NCI-H128 (cell line): Measurements from ENCODE around the gene CDK5RAP1.
"Not testable (repeated sequence)": the region's sequence is repeated elsewhere in the genome, so short reads cannot be mapped to it uniquely, and the experiment has no call there.

Experiments
- DNase-seq: peaks from one replicate; lab custom pipeline; 2025; ENCODE audit not compliant: unreplicated experiment; lab: John Stamatoyannopoulos, UW

Gene CDK5RAP1, protein sequence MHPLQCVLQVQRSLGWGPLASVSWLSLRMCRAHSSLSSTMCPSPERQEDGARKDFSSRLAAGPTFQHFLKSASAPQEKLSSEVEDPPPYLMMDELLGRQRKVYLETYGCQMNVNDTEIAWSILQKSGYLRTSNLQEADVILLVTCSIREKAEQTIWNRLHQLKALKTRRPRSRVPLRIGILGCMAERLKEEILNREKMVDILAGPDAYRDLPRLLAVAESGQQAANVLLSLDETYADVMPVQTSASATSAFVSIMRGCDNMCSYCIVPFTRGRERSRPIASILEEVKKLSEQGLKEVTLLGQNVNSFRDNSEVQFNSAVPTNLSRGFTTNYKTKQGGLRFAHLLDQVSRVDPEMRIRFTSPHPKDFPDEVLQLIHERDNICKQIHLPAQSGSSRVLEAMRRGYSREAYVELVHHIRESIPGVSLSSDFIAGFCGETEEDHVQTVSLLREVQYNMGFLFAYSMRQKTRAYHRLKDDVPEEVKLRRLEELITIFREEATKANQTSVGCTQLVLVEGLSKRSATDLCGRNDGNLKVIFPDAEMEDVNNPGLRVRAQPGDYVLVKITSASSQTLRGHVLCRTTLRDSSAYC

DNA sequence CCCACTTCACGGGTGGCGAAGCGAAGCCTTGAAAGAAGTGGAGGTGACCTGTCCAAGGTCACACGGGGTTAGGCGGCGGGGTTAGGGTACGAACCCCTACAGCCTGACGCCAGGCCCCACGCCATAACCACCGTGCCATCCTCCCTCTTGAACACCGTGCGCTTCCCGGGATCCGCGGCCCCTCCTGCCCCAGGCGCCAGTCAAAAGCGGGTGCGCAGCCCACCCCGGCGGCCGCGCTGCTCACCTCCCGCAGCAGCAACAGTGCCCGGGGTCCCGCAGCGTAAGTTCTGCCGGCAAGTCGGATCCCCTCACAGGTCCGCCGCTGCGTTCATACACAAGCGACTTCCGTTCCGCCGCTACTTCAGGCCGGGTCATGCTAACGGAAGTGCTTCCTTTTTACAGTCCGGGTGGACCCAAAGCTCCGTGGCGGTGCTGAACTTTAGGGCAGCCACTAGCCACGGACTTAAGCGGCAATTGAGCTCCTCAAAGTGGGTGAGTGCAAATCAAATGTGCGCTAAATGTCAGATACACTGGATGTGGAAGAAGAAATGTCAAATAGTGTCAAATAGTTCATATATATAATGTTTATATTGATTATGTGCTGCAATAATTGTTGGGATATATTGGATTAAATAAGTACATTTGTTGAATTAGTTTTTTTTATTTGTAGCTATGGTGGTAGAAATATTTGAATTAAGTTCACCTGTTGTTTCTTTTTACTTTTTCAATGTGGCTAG is at the start of gene CDK5RAP1:
Gene CDK5RAP1, minus strand, starts transcription at position 336 of the 737 bp plus-strand sequence. CDS start 4,455 bp downstream, outside the sequence.
- peak; percentile 81 for DNase-seq

DNA sequence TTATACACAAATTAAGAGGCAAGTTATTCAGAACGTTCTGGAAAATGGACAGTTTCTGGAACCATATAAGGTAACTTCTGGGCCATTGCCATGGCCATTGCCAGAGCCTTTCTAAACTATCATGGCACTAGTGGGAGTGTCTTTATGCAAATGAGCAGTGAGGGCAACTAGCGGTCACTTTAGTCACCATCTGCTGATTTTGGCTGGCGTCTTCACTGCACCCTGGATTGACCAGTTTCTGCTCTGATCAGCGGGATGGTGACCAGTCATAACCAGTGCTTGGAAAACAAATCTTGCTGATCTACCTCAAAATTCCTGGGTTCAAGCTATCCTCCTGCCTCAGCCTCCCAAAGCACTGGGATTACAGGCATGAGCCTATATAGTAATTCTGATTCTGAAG is 49.5 kb upstream of the CDK5RAP1 start:
- DNase-seq: no peak

DNA sequence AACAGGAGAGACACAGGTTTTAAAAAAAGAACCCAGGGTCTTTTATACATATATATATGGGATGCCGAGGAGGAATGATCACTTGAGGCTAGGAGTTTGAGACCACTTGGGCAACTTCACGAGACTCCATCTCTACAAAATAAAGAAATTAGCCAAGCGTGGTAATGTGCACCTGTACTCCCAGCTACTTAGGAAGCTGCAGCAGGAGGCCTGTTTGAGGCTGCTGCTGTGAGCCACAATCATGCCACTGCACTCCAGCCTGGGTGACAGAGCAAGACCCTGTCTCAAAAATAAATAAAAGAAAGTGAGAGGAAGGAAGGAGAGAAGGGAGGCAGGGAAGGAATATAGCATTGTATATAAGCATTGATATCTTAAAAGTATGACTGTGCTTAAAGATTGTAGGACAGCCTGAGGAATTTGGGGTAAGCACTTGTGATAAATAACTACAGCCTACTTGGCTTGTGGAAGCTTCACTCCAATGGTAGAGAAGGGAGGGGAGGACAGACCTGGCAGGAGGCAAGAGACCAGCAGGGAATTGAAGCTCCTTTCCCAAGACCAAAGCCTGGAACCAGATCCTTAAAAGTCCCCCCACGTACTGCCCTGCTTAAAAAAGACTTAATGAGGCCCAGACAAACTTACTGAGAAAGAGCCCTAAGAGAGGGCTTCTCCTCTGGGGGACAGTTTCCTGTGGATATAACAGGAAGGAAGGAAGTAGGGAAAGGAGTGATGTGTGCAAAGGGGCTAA is 44.7 kb upstream of the CDK5RAP1 start:
- no peak for DNase-seq

DNA sequence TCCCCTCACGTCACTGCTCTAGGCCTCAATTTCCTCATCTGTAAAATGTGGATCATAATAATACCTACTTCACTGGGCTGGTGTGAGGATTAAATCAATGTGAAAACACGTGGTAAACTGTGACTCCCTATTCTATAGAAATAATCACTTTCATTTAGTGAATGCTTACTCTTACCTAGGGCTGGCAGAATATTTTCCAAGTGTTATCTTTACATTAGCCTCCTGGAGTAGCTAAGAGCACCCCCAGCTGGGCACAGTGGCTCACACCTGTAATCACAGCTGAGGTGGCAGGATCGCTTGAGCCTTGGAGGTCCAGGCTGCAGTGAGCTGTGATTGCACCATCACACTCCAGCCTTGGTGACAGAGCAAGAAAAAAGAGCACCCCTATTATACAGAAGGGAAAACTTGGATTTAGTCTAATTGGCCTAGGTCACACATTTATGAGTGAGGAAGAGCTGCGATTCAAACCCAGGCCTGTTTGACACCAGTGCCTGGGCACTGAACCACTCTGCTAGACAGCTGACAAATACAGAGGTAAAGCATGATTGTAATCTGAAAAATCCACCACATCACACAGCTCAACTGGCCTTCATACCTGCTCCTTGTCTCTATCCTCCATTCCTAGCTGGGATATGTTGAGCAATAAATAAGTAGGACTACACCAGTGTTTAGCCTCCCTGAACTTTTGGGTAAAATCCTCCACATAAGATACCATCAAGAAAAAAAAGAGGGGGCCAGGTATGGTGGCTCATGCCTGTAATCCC is 43.7 kb upstream of the CDK5RAP1 start:
- DNase-seq: no peak

DNA sequence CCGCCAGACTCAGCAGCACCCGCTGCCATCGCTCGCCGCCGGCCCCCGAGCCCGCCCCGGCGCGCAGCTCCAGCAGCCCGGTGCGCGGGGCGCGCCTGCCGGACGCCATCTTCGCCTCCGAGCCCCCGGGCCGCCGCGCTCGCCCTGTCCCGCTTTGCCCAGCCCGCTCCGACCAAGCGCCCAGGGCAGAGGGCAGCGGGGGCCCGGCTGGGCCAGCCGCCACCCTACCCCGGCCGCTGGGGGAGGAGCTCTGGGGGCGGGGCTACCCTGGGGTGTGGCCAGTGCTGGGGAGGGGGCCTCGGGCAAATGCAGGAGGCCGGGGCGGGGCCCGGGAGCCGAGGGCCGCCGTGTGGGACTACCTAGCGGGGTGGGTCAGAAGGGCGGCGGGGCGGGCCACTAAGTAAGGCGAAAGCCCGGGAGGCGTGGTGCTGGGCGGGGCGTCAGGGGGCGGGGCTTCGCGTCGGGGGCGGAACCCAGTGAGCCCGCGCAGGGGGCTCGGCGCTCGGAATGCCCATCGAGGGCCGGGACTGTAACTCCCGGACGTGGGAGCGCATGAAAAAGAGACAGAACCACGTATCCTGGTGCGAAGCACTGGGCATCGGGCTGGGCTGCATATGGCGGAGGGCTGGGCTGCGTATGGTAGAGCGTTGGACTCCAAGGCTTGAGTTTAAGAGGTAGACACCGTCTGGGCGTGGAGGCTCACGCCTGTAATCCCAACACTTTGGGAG is 42.4 kb upstream of the CDK5RAP1 start, which contains the start of gene SNTA1:
Gene SNTA1, minus strand, starts transcription at position 252 of the 728 bp plus-strand sequence. Its CDS starts 143 bp downstream, at position 109.
- peak; percentile 64 for DNase-seq

DNA sequence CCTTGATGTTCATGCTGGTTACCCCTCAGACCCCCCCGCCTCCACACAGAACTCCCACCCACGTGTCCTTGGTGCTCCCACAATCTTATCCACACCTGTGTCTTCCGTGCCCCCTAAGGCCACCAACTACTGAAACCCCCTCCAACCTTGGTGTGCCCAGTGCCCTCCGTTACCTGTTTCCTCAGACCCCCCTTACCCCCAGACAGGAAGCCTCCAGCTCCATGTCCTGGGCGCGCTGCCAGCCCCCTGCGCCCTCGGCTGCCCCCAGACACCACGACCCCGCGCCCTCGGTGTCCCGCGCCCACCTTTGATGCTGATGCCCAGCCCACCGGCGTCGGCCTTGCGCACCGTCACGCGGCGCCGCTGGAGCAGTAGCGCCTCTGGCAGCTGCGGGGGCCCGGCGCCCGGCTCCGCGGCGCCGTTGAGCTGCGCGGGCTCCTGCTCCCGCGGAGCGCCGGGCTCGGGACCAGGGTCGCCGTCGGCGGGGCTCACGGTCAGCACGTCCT is 41.7 kb upstream of the CDK5RAP1 start:
- no peak for DNase-seq

DNA sequence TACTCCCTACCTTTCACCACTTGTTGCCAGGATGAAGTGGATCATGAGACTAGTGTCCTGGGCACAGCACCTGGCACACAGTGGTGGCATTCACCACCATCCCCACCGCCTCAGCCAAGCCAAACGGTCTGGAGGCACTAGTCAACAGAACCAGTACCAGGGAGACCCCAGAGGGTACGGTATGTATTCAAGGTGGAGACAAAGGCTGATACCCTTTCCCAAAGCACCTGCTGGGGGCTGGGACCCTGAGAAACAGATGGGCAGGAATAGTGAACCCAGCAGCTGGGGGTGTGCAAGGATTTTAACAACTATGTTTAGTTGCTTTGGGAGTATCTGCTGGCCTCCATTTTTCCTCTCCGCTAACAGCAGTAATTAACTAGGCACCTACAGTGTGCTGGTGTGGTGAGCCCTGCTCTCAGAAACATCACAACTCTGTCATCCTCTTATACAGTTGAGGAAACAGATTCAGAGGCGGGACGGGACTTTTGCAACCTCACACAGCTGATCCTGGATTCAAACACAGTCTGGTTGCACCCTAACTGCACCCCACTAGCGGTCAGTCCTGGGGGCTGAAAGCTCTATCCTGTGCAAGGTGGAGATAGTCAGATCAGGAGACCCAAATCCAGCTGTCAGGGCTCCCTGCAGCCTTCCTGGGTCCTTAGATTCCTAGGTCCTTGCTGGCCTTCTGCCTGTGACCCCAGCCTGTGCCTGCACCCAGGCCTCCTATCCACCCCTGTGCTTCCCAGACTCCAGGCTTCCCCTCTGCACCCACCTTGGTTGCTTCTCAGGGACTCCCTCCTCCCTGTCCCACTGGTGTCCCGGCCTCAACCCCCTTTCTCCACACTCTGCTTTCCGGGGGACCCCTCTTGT is 41.1 kb upstream of the CDK5RAP1 start:
- DNase-seq: no peak

DNA sequence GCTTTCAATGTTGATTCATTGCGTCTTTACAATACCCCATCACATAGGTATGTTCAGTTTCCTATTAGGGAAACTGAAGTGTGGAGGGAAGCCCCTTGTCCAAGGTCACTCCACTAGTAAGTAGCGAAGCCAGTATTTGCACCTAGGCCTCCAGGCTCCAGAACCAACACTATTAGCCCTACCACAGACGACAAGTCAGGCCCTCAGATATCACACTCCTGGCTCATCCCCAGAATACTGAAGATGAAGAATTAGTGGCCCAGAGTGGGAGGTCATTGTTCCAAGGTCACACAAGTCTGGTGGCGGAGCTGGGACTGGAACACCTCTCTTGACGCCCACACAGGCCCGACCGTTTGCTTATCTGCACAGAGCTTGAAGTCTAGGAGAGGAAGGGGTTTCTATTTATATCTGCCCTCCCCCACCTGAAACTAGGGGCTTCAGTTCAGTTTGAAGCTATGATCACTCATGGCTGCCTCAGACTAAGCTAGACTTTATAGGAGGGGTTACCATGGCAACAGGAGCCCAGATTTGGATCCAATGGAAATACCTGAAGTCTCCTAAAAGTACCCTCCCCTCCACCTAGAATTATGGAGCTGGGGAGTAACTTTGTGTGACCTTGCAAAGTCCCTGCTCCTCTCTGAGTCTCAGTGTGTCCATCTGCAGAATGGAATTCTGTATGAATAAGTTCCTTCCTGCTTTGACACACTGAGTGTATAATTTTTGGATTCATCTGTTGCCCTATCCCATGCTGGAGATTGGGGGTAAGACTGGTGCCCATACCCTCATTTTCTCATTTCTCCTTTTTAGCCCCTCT is 40.0 kb upstream of the CDK5RAP1 start:
- DNase-seq: no peak

DNA sequence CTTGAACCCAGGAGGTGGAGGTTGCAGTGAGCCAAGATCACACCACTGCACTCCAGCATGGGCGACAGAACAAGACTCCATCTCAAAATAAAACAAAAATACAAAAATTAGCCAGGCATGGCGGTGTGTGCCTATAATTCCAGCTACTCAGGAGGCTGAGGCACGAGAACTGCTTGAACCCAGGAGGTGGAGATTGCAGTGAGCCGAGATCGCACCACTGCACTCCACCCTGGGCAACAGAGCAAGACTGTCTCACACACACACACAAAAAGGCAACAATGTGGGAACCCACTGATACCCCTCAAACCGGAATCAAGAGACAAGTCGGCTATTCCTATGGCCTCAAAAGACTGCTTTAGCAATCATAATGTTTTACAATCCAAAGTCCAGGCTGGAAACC is 39.2 kb upstream of the CDK5RAP1 start:
- not testable (repeated sequence) for DNase-seq

DNA sequence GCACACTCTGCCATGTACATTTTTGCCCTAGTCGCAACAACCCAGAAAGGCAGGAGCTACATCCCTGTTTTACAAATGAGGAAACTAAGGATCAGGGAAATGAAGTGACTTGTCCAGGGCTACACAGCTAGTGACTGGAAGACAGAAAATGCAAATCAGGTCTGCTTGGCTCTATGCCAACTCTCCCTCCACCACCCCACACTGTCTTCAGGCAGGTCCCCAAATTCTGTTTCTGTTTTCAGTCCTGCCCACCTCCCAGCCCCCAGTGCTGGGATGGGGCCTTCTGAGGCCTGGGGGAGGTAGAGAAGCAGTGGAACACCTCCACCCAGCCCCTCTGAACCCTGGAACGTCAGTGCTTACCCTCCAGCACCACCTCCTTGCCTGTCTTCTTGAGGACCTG is 37.2 kb upstream of the CDK5RAP1 start:
- DNase-seq: no peak

DNA sequence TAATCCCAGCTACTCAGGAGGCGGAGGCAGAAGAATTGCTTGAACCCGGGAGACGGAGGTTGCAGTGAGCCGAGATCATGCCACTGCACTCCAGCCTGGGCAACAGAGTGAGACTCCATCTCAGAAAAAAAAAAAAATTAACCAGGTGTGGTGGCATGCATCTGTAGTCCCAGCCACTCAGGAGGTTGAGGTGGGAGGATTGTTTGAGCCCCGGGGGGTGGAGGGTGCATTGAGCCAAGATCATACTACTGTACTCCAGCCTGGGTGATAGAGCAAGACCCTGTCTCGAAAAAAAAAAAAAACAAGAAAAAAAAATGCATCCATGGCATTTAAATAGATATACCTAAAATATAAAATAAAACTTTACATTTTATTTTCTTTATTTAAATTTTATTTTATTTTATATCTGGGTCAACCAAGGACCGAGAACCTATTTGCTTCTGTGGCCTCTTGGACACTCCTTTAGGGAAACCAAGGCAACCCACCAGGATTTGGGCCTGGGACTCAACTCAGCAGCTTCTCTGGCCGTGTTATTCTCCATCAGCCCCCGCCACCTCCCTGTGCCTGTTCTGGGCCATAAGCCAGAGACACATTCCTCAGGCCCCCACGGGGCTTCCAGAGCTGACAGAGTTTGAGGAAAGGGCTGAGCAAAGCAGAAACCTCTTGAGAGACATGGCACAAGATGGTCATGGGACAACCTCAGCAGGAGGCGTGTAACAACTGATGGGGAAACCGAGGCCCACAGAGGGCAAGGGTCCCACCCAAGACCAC is 36.0 kb upstream of the CDK5RAP1 start:
- no peak for DNase-seq

DNA sequence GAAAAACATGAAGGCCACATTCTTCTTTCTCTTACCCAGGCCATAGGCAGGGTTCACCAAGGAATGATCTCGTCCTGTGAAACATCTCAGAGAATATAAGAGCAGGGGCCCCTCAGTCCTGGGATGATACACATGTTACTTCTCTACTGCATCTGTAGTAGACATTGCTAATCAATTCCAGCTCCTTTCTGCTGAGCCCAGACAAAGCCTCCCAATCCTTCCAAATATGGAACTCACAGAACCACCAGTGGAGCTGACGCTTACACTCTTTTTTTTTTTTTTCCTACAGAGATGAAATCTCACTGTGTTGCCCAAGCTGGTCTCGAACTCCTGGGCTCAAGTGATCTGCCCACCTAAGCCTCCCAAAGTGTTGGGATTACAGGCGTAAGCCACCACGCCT is 33.1 kb upstream of the CDK5RAP1 start:
- no peak for DNase-seq

DNA sequence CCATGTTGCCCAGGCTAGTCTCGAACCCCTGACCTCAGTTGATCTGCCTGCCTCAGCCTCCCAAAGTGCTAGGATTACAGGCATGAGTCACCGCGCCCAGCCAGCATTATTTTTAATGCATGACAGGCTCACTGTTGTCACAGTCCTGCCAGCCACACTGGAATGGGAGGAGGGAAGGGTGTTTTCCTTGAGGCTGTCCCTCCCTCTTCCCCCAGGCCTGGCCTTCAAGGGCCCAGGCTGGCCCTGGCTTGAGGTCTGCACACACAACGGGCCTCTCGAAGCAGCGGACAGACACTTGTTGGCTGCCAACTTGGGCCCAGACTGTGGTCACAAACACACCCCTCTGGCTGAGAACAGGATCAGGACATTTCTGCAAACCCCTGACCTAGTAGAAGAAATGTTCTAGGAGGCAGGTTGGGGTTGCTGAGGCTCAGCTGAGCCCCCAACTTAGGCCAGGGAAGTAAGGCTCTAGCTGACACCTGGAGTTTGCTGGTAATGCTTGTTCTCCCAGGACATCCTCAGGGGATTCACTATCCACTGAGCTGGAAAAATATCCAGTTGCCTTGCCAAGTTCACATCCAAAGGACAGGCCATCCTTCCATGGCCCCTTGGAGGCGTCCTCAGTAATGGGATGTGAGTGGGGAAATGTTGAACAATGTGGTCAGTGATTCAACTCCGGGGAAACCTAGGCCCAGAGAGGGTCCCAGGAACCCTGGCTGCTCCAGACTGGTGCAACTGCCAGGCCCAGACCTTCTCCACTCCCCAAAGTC is 32.3 kb upstream of the CDK5RAP1 start:
- DNase-seq: no peak

DNA sequence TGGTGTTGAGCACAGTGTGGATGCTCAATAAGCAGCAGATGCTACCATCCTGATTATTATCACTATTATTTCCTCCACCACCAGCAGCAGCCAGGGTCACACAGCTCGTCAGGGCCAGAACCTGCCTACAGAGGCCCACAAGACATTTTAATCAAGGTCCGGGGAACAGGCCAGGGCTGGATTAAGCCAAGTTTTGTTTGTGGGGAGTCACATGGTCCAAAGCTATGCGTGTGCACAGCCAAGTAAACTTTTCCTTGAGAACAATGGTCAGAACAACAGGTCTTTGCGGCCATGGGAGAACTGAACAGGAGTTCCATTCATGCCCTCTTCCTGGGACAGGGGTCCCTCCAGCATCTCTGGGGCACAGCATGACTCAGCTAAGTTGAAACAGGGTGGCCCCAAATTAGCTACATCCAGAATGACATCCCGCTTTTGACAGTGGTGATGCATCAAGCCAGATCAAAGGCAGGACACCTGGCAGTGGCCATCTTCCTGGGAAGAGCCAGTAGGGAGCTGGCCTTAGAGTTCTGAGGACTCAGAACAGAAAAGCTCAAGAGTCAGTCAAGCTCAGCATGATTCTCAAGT is 30.6 kb upstream of the CDK5RAP1 start:
- DNase-seq: no peak

DNA sequence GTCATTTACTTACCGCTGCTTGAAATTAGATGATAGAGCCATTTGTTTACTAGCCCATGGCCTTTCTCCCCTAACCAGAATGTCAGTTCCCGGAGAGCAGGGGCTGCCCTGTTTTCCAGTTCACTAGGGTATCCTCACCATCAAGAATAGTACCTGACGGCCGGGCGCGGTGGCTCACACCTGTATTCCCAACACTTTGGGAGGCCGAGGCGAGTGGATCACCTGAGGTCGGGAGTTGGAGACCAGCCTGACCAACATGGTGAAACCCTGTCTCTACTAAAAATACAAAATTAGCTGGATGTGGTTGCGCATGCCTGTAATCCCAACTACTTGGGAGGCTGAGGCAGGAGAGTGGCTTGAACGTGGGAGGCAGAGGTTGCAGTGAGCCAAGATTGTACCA is 22.6 kb upstream of the CDK5RAP1 start:
- DNase-seq: not testable (repeated sequence)
